Measurements from ENCODE around the gene TTC23.

The TTC23 gene

DNA sequence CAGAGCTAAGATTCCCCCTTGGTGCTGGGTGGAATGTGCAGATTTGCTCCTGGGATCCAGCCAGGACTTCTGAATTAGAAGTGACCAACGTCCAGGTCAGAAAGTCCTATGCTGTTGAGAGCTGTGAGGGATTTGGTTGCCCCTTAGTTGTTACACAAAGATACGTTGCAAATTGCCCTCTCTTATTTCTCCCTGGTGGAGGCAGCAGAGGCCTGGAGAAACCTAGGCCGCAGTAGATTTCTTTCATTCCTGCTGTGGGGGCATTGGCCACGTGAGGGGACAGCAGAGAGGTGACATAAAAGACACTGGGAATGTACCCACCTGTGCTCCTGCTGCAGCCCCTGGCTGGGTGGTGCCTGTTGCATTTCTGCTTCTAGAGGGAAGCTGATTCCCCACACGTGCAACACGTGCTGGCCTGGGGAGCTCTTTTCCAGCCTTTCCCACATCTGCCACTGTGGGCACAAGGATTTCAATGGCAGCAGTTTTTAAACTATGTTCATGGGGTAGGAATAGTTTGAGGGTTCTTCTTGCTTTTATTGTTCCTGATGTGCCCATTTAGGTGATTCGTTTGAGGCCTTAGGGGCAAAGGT lies 78.8 kb downstream of the TTC23 start:
- peak overlapping the region; percentile 96 for H3K27ac ChIP-seq (ENCODE audit: low read depth, low read length)
- H3K36me3 ChIP-seq (ENCODE audit: insufficient read depth, low read length), result no peaks in the 10 kb centered on the region
- peak overlapping the region; percentile 12 for H3K9ac ChIP-seq (ENCODE audit: low read length)

DNA sequence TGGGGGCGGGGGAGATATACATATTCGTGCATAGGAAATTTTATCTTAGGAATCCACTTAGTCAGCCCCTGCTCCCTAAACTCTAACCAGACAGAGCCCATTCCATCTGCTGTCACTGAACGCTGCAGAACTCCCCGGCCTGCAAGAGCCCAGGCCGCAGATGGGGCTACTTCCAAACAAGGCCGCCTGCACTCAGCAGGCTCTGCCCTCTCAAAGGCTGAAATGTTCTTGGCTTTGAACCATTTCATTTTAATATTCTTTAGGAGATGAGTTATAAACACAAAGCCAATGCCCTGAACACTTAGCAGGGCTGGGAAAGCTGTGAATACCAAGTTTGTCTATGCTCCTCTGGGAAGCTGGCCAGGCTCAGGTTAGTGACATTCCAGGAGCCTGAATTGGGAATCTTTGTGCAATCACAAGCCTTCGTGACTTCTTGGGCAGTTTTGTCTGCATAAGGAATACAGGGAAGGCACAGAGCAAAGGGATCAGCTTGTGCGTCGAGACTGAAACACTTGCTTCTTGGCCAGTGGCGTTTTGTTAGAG lies 79.5 kb downstream of the TTC23 start:
- Histone ChIP-seq H3K9me3 (ENCODE audit: low read length) (no peaks in the 10 kb centered on the region), H3K36me3 (ENCODE audit: insufficient read depth, low read length) (no peaks in the 10 kb centered on the region), H3K27ac (ENCODE audit: low read depth, low read length) (peak overlapping the region; percentile 96), H3K4me3 (ENCODE audit: low read depth in 1 of 2, low read length in 2 of 2) (no peak overlapping the region), H3K9ac (ENCODE audit: low read length) (peak overlapping the region; percentile 68), H3K27me3 (ENCODE audit: control insufficient read depth in 1 of 2, insufficient read depth in 2 of 2, low read length in 2 of 2) (no peaks in the 10 kb centered on the region), H3K4me1 (ENCODE audit: insufficient read depth, low read length) (peaks cover 69% of the 10 kb centered on the region)

More for the DNA sequence above, 78.8 kb downstream of the TTC23 start:
- peaks cover 69% of the 10 kb centered on the region for H3K4me1 ChIP-seq (ENCODE audit: insufficient read depth, low read length)
- no peak overlapping the region for H3K4me3 ChIP-seq (ENCODE audit: low read depth in 1 of 2, low read length in 2 of 2)
- H3K9me3 ChIP-seq (ENCODE audit: low read length), result no peaks in the 10 kb centered on the region
- H3K27me3 ChIP-seq (ENCODE audit: control insufficient read depth in 1 of 2, insufficient read depth in 2 of 2, low read length in 2 of 2), result no peaks in the 10 kb centered on the region

DNA sequence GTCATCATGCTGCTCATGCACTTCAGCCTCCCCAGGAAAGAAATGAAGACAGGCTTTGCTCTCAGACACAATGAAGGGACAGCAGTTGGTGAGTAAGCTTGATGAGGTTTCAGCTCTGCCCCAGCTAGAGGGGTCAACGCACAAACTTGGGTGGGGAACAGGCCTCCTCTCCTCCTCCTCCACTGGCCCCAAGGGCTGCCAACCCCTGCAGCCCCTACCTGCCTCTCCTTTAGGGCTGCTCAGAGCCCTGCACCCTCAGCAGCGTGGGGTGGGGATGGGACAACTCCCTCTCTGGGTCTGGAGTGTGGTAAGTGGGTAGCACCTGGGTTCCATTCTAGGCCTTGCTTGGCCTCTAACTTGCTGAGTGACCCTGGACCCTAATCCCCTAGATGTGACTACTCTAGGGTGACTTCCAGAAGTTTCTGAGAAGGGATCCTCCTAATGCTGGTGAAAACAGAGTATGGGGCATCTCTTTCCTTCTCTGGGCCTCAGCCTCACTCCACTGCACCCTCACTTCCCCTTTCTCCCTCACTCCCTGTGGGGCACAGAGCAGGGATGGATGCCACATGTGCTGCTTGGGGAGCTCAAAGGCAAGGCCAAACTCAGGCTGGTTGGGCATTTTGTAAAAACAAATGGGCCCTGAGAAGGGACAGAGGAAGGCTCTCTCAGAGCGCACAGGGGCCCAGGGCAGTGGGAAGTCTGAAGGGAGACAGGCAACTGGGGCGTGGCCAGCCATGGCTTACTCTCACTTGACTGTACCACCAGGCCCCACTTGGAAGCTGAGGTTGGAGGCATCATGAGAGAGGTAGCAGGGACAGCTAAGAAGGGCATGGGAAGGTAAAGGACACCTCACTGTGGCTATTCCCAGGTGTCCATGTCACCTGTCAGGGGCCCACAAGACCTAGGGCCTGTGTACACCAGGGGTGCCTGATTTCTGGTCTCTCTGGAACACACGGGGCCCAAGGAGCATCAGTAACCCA lies 80.5 kb downstream of the TTC23 start:
- Histone ChIP-seq H3K9me3 (ENCODE audit: low read length) (no peaks in the 10 kb centered on the region), H3K9ac (ENCODE audit: low read length) (peak overlapping the region; percentile 68), H3K27ac (ENCODE audit: low read depth, low read length) (peak overlapping the region; percentile 96), H3K4me1 (ENCODE audit: insufficient read depth, low read length) (peaks cover 65% of the 10 kb centered on the region), H3K27me3 (ENCODE audit: control insufficient read depth in 1 of 2, insufficient read depth in 2 of 2, low read length in 2 of 2) (no peaks in the 10 kb centered on the region), H3K4me3 (ENCODE audit: low read depth in 1 of 2, low read length in 2 of 2) (no peak overlapping the region), H3K36me3 (ENCODE audit: insufficient read depth, low read length) (no peaks in the 10 kb centered on the region)

DNA sequence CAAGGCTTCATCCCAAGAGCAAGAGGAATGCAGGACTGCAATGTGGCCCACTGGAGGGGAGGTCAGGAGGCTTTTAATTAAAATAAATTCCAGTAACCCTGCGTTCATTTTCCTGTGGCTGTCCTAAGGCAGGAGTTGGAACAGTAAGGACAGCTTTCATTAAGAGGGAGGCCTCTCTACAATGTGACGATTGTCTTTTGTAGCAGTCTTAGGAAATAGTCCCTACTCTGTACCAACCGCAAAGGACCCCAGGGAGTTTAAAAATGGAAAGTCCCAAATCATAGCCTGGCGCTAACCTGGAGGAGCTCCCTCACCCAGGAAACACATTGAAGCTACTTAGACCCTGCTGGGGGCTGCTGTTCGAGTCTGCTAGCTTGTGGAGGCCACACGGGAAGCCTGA lies 81.7 kb downstream of the TTC23 start:
- Histone ChIP-seq H3K9me3 (ENCODE audit: low read length) (no peaks in the 10 kb centered on the region), H3K4me1 (ENCODE audit: insufficient read depth, low read length) (peaks cover 61% of the 10 kb centered on the region), H3K27me3 (ENCODE audit: control insufficient read depth in 1 of 2, insufficient read depth in 2 of 2, low read length in 2 of 2) (no peaks in the 10 kb centered on the region), H3K36me3 (ENCODE audit: insufficient read depth, low read length) (no peaks in the 10 kb centered on the region), H3K27ac (ENCODE audit: low read depth, low read length) (peak overlapping the region; percentile 96), H3K9ac (ENCODE audit: low read length) (peak overlapping the region; percentile 68), H3K4me3 (ENCODE audit: low read depth in 1 of 2, low read length in 2 of 2) (no peak overlapping the region)

DNA sequence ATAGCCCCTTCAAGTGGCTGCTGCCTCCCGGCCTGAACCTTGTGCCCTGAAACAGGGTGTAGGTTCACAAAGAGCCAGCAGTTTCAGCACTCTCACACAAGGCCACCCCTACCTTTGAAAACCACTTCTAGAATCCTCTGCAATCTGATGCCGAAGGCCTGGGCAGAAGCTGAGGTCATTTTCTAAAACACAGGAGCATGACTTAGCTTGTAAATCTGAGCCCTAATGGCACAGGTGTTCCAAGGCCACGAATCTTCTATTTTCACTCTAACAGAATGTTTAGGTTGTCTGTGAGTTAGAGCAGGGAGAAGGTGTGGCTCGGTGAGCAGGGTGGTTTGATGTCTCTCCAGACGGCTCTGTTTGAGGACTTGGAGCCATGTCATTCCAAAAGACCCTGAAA lies 82.2 kb downstream of the TTC23 start:
- peak overlapping the region; percentile 68 for H3K9ac ChIP-seq (ENCODE audit: low read length)
- no peaks in the 10 kb centered on the region for H3K36me3 ChIP-seq (ENCODE audit: insufficient read depth, low read length)
- no peak overlapping the region for H3K4me3 ChIP-seq (ENCODE audit: low read depth in 1 of 2, low read length in 2 of 2)
- H3K9me3 ChIP-seq (ENCODE audit: low read length), result no peaks in the 10 kb centered on the region
- peak overlapping the region; percentile 96 for H3K27ac ChIP-seq (ENCODE audit: low read depth, low read length)
- no peaks in the 10 kb centered on the region for H3K27me3 ChIP-seq (ENCODE audit: control insufficient read depth in 1 of 2, insufficient read depth in 2 of 2, low read length in 2 of 2)
- H3K4me1 ChIP-seq (ENCODE audit: insufficient read depth, low read length), result peaks cover 61% of the 10 kb centered on the region

DNA sequence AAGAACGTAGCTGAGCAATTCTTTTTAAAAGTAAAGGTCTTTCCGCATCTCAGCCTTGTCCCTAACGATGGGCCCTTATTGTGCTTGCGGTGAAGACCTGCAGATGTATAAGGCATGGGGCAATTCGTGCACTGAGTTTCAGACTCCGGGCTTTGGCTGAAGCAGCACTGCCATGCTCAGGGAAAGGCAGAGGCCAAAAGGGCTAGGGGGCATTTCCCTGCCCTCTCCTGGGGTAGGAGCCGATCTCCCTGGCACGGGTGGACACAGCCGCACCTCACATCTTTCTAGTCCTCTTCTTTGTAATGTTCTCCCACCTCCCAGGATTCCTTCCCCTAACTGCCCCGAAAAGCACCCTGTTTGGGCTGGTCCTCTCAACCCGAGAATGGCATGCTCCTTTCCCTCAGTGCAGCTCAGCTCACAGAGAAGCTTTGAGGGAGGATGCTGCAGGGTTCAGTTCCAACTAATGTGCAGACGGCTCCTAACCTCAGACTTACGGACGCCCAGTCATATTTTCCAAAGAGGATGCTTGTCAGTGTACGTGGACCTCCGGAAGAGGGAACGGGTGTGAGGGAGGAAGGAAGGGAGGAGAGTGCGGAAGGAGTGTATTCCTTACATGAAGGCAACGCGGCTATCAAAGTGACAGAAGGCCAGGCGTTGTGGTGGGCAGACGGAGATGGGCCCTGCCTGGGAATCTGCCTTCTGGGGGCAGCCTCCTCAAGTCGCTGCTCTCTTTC lies 83.3 kb downstream of the TTC23 start:
- no peak overlapping the region for H3K9ac ChIP-seq (ENCODE audit: low read length)
- no peaks in the 10 kb centered on the region for H3K27me3 ChIP-seq (ENCODE audit: control insufficient read depth in 1 of 2, insufficient read depth in 2 of 2, low read length in 2 of 2)
- H3K4me1 ChIP-seq (ENCODE audit: insufficient read depth, low read length), result peaks cover 58% of the 10 kb centered on the region
- peak overlapping the region; percentile 96 for H3K27ac ChIP-seq (ENCODE audit: low read depth, low read length)
- no peak overlapping the region for H3K4me3 ChIP-seq (ENCODE audit: low read depth in 1 of 2, low read length in 2 of 2)
- no peaks in the 10 kb centered on the region for H3K36me3 ChIP-seq (ENCODE audit: insufficient read depth, low read length)
- H3K9me3 ChIP-seq (ENCODE audit: low read length), result no peaks in the 10 kb centered on the region

DNA sequence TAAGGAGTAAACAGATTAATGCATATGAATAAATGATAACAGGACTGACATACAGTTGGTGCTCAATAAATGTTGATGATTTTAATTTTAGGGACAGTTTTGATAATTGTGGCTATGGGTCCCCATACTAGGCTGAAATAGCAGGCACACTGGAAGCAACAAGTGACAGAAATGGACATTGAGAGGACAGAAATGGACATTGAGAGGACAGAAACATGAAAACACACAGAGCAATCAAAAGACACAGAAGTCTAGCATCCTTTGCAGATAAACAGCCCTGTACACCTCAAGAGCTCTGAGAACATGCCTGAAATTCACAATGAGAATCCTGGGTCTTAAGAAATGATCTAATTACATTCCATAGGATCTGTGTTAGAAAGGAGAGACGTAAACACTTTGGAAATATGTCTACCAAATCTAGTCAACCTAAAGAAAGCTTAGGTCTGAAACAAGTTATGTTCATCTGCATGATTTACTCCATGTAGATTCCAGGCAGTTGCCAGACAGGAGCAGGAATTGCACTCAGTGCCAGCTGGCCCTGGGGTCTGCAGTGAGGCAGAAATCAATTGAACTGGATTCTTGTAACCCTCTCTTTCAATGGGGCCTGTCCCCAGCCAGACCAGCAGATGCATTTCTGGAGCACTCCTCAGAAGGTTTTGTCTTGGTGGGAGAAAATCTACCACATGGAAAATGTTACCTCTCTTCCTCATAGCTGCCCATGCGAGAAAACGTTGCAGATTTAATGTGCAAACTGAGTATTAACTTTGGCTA lies 84.2 kb downstream of the TTC23 start:
- Histone ChIP-seq H3K4me3 (ENCODE audit: low read depth in 1 of 2, low read length in 2 of 2) (no peak overlapping the region), H3K9ac (ENCODE audit: low read length) (no peak overlapping the region), H3K36me3 (ENCODE audit: insufficient read depth, low read length) (no peaks in the 10 kb centered on the region), H3K9me3 (ENCODE audit: low read length) (no peaks in the 10 kb centered on the region), H3K4me1 (ENCODE audit: insufficient read depth, low read length) (peaks cover 49% of the 10 kb centered on the region), H3K27me3 (ENCODE audit: control insufficient read depth in 1 of 2, insufficient read depth in 2 of 2, low read length in 2 of 2) (no peaks in the 10 kb centered on the region), H3K27ac (ENCODE audit: low read depth, low read length) (peak overlapping the region; percentile 96)

DNA sequence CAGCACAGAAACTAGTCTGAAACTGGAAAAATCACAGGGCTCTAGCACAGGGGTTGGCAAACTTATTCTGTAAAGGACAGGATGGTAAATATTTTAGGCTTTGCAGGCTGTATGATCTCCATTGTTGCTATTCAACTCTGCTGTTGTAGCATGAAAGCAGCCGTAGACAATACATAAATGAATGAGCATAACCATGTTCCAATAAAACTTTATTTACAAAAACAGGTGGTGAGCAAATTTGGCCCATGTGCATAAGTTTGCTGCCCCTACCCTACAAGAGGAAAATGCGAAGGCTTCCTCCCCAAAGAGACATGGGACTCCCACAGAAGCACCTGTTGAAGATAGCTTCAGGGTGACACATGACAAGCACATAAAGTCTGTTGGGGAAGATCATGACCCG lies 85.3 kb downstream of the TTC23 start:
- Histone ChIP-seq H3K9me3 (ENCODE audit: low read length) (no peaks in the 10 kb centered on the region), H3K4me1 (ENCODE audit: insufficient read depth, low read length) (peaks cover 38% of the 10 kb centered on the region), H3K9ac (ENCODE audit: low read length) (no peak overlapping the region), H3K27ac (ENCODE audit: low read depth, low read length) (peak overlapping the region; percentile 40), H3K36me3 (ENCODE audit: insufficient read depth, low read length) (no peaks in the 10 kb centered on the region), H3K27me3 (ENCODE audit: control insufficient read depth in 1 of 2, insufficient read depth in 2 of 2, low read length in 2 of 2) (no peaks in the 10 kb centered on the region), H3K4me3 (ENCODE audit: low read depth in 1 of 2, low read length in 2 of 2) (no peak overlapping the region)

DNA sequence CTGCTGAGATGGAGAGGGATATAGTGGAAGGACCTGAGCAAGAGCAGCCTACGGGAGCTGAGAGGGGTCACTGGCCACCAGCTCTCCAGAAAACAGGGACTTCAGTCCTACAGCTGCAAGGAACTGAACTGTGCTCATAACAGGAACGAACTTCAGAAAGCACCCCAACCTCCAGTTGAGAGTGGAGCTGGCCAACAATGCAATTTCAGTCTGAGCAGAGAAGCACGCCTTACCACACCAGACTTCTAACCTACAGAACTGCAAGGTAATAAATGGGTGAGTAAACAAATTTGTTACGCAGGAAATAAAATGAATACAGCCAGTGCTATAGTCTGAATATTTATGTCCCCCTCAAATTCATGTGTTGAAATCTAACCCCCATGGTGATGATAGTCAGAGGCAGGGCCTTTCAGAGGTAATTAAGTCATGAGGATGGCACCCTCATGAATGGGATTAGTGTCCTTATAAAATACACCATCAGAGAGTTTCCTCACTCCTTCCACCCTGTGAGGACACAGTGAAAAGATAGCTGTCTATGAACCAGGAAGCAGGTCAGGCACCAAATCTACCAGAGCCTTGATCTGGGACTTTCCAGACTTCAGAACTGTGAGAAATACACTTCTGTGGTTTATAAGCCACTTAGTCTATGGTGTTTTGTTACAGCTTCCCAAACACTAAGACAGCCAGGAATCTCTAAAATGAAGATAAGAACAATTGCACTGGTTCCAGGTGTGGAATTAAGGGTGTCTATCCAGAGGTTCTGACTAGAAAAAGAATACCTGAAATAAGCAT lies 85.9 kb downstream of the TTC23 start:
- peaks cover 6% of the 10 kb centered on the region for H3K36me3 ChIP-seq (ENCODE audit: insufficient read depth, low read length)
- H3K4me1 ChIP-seq (ENCODE audit: insufficient read depth, low read length), result peaks cover 32% of the 10 kb centered on the region
- peak overlapping the region; percentile 40 for H3K27ac ChIP-seq (ENCODE audit: low read depth, low read length)
- H3K9me3 ChIP-seq (ENCODE audit: low read length), result no peaks in the 10 kb centered on the region
- H3K9ac ChIP-seq (ENCODE audit: low read length), result no peak overlapping the region
- H3K27me3 ChIP-seq (ENCODE audit: control insufficient read depth in 1 of 2, insufficient read depth in 2 of 2, low read length in 2 of 2), result no peaks in the 10 kb centered on the region
- H3K4me3 ChIP-seq (ENCODE audit: low read depth in 1 of 2, low read length in 2 of 2), result no peak overlapping the region
